ENCODE data around the gene TTC33.

- no peak for TF ChIP-seq CTCF (IDR thresholded peaks at IDR 0.05)
- TF ChIP-seq EZH2phosphoT487 (IDR thresholded peaks at IDR 0.05): no peak
These were observed 256.1 kb downstream of the TTC33 start for GRCh38 chr5:40499518-40500273.
